ENCODE results near the gene LRP1.

LRP1 gene

DNA sequence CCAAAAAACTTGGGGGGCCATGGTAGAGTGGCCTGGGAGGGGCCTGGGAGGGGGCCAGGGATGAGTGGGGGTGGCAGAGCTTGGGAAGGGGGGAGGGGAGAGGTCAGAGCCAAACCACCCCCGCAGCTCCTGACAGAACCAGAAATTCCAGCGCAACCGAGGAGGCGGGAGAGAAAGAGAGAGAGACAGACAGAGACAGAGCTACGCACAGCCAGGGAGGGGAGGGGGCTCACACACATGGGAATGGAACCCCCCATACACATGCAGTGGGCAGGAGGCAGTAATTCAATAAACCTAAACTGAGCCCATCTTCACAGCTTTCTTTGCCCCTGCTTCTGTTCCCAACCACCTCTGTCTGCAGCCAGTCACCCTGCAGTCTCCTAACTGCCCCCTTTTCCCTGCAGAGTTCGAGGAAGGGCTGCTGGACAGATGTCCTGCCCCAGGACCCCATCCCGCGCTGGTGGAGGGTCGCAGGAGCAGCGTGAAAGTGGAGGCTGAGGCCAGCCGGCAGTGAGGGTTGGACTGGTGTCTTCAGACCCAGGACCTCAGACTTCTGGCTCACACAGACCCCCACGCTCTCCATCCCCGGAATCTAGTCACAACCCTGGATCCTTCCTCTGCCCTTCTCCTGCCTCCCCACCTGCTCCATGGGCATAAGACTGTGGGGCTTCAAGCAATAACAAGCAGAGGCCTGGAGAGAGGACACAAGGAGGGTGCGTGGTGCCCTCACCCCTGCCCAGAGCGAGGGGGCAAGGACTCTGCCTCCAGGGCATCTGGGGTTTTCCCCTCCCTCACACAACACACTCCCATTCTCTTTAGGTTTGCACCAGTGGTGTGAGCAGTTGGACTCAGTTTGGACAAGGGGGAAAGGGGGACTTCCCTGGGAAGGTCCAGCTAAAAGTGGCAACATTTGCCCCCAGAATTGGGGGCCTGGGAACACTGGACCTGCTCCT lies 33.8 kb upstream of the LRP1 start:
- DNase-seq, result no peak

DNA sequence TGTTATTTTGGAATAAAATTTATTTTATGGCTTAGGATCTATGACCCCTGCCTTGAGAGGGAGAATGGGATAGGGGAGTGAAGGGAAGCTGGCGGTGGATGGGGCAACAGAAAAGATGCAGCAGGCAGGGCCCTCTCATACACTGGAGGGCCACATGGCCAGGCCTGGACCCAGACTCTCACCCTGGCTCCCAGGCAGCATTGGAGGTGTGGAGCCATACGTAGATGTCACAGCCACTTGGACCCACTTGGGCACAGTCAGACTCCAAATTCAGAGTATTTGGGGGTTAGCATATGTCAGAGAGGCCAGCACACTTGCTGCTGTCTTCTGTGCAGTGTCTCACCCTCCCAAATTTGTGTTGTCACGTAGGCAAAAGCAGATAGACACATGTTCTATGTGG lies 32.8 kb upstream of the LRP1 start:
- DNase-seq, result no peak

DNA sequence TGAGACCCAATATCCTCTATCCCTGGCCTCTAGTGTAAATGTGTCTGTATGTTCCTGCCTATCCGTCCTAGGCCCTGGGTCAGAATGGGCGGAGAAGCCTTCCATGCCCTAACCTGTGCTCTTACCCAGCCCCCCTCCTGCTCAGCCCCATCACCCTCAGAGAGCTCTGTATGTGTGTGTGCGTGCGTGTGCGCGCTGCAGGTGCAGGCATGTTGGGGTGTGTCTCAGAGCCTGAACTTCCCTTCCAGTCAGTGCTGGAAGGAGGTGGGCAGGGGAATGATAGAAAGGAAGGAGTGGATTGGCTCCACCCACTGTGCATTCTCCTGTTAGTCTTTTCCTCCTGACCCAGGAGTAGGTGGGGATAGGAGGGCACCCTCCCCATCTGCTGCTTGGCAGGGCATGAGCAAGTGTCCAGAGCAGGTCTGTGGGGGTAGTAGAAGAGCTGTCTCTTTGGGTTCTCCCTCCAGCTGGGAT lies 32.1 kb upstream of the LRP1 start:
- peak in 1 of 2 donors; percentile 29 for DNase-seq

DNA sequence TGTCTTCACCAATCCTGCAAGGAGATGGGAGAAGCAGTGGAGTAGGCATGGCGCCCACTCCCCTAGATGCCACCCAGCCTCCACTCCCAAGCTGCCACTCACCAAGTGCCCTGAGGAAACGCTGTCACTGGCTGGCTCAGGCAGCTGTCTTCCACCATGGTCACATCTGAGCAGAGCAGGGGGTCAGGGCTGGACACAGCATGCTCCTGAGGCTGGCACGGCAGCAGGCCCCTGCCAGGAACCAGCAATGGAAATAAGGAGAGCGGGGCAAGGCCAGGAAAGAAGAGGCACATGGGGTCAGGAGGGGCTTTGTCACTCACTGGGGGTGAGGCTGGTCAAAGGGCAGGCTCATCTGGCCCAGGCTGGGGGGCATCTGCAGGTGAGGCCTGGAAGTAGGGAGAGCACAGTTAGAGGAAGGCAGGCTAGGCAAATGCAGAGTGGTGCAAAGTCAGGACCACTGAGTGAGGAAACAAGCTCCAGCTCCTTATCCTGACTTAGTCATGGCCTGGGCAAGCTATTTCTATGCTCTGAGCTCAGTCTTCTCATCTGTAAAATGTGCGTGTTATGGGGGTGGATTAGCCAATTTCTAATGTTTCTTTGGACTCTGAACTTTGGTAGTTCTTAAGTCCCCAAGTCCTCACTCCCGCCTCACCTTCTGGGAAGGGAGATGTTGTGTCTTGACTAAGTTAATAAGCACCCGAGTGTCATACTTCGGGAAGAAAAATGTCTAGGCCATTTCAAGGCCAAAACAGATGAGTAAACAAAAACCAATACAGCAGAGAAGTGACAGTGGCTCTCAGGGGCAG lies 31.3 kb upstream of the LRP1 start:
- DNase-seq, result peak in 1 of 2 donors; percentile 24

DNA sequence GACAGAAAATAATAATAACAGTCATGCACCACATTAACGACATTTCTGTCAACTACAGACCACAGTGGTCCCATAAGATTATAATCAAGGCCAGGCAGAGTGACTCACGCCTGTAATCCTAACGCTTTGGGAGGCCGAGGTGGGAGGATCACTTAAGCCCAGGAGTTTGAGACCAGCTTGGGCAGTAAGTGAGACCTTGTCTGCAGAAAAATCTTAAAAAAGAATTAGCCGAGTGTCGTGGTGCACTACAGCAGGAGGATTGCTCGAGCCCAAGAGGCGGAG lies 30.8 kb upstream of the LRP1 start:
- DNase-seq, result no peak

DNA sequence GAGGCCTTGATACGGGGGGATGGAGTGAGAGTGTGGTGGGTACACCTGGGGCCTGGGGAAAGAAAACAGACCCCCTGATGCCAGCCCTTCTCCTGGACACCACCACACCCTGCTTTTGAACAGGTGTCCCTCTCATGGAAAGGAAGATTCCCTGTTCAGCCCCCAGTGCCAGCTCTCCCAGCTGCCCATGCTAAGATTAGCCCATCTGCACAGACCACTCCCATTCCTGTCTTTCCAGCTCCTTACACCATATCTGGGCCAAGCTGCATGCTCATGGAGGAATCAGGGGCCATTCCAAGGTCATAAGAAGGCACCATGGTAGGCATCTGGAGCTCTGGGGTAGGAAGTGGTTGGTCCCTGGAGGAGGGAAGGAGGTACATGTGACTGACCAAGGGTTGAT lies 29.7 kb upstream of the LRP1 start:
- peak in 1 of 2 donors; percentile 19 for DNase-seq

DNA sequence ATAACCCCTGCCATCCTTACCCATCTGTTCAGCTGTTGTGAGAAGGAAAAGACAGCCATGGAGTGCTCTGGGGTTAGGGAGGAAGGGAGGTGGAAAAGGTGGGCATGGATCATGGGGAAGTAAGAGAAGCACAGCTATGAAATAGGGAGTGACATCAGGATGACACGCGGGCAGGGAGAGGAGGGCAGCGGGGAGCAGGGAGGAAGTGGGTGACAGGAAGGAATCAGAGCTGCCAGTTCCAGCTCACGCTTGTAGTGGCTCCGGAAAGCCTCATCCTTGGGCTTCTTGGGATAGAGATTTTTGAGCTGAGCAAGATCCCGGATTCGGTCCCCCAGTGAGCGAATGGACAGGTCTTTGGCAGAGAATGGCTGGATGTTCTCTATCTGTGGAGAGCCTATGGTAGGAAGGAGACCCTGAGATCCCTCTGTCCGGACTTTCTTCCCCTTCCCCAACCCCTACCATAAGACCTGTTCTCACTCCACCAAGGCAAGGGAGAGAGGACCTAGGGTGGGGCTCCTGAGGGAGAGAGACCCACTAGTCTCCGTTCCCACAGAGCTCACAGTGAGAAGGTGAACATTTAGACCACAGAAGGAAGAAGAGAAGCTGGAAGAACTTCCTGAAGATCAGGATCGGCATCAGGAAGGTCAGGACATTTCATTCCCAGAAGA lies 29.1 kb upstream of the LRP1 start:
- peak; percentile 66 to 70 for DNase-seq

DNA sequence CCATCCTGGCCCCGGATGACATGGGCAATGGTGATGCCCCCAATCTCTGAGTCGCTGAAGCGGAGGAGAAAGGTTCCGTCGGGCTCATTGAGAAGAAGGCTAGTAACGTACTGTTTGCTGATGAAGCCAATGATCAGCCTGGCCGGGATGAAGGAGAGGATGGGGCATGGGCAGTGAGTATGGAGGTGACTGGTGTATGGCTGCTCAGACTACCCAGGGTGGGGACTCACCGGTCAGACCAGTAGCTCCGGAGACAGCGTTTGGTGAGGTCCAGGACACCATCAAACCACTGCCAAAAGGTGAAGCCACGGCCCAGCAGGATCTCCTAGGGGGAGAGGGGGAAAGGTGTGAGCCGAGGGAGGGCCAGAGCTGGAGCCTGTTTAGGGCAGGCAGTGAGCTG lies 28.5 kb upstream of the LRP1 start:
- no peak for DNase-seq

DNA sequence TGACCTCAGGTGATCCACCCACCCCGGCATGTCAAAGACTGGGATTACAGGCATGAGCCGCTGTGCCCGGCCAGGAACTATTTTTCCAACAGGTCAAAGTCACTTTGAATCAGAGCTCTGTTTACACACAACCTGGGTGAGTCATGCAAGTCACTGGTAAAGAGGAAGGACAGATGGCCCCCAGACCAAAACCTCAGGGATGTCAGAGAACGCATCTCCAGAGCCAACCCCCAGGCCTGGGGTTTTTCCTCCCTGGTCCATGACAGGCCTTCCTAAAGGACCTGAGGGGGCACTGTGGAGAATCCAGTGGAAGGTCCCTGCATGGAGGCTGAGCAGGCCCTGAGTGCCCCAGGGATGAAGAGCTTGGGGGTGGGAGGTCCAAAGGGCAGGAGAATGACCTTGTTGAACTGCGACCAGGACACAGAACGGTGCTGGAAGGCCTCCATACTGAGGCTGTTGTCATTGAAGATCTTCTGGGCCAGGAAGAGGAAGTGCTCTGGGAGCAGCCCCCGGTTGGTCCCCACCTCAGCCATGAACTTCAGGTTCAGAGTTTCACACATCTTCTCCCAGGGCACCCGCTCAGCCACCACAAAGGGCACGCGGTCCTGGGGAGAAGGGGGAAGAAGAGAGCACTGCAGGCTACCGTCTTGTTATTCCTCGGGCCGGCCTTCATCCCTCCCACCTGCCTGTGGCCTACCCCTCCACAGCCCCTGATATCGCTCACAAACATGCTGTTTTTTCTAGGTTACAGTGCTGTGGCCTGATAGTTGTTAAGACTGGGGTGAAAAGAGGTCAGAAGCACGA lies 26.2 kb upstream of the LRP1 start:
- DNase-seq, result no peak

DNA sequence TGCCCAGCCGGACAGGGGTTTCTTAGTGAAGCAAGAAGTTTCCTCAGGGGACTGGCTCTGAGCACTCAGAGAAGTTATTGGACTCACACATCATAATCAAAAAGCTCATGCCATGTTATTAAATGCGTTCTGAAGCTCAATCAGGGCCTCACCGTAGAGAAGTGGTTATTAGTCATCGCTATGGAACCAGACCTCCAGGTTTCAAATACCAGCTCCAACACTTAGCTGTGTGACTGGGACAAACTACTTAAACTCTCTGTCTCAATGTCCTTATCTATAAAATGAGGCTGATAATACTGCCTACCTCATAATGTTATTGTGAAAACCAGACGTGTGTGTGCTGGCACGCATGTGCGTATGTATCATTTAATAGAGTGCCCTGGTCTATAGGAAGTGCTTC lies 24.4 kb upstream of the LRP1 start:
- DNase-seq, result no peak

DNA sequence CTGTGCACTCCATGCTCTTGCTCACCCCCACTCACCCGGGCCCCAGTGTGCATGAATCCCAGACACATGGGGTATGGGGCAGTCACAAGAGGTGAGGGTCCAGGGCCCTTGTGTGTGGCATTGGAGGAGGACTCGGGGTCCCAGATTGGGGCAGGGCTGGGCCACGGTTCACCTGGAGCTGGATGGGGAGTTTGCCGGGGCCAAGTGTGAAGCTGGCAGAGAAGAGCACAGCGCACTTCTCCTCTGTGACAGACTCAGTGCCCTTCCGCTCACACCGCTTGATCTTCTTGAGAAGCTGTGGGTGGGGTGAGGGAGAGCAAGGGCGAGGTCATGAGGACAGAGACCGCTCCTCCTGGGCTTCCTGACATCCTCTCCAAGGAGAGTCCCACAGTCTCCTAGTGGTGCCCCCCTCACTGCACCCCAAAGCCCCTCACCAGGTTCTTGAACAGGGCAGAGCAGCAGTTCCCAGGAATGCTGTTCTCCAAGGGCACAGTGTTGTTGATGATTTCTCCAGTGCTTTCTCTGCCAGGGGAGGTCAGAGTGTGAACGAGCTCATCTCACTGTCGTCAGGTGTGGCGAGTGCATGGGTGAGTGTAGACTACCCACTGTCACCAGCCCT lies 23.9 kb upstream of the LRP1 start:
- peak in 1 of 2 donors; percentile 35 for DNase-seq

DNA sequence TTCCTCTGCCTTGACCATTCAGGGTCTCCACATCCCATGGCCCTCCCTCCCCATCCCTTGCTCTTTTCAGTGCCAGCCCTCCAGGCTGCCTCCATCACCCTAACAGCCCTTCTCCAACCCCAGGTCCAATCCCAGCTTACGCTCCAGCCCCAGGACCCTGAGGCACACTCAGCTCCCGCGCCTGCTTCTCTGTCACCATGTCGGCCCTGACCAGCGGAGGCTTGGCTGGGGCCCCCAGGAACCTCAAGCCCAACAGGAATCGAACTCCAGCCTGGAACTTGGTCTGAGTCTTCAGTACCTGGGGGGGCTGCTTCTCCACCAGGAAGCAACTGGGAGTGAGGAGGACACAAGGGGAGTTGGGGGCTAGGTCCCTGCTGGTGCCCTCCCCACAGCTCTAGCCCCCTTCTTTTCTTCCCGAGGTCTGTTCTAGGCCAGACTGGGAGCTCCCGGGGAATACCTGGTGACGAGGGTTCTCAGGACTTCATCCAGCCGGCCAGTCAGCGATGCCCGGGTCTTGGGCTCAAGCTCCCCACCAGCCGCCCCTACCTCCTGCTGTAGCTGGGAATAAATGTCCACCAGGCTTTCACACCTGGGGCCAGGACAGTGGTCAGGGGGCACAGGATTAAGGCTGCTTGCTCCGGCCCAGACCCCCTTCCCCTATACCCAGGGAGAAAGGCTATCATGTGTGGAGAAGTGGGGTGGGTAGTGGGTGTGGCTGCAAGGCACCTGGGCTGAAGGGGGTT lies 23.1 kb upstream of the LRP1 start:
- no peak for DNase-seq

DNA sequence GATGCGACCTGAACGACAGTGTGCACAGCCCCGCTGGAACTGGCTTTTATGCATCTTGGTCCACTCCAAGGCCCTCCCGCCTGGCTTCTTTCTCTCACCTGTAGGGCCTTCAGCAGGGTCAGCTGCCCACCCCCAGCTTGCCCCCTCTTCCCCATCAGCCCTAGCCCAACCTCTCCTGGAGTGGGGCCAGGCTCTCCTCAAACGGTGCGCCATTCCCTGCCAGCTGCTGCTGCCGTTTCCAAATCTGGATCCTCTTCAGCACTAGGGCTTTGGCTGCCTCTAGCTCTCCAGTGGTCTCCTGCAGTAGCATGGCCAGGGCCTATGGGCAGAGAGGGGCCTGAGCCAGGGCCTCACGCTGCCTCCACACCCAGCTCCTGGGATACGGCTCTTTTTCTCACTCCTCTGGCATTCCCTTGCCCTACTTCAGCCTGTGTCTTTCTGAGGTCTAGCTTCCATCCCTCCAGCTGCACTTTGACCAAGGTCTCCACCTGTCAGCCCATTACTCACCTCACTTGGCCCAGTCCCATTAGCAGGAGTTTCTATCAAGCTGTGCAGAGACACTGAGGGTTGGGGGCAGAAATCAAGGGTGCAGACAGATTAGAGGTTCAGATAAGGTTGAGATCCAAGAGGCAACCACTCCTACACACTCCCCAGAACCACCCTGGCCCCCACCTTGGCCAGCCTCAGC lies 22.1 kb upstream of the LRP1 start:
- DNase-seq, result no peak

DNA sequence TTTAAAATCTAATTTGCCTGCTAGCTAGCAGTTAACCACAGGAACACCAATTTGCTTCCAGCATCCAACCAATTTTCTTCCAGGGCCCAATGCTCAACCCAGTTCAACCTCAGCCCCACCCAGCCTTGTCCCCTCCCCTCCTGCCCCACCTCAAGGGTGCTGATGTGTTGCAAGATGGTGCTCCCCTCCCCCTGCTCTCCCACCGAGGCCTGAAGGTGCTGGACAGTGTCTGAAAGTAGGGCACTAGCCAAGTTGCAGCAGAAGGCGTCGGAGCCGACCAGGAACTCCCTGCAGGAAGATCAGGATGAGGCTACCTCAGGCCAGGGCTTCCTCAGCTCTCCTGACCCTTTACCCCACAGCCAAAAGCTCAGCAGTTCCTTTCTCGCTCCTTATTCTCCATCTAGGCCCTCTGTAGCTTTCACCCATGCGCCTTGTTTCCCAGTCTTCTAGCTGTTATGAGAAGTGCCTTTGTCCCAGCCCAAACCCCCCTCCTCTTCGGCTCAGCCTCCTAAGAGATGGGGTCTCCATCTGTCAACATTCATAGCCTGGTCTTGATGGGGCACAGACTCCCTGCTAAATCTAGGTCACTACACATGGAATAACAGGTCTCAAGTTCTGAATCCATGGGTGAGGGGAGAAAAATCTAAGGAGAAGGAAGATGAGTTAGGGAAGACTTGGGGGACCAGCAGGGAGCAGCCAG lies 20.7 kb upstream of the LRP1 start:
- DNase-seq, result no peak

DNA sequence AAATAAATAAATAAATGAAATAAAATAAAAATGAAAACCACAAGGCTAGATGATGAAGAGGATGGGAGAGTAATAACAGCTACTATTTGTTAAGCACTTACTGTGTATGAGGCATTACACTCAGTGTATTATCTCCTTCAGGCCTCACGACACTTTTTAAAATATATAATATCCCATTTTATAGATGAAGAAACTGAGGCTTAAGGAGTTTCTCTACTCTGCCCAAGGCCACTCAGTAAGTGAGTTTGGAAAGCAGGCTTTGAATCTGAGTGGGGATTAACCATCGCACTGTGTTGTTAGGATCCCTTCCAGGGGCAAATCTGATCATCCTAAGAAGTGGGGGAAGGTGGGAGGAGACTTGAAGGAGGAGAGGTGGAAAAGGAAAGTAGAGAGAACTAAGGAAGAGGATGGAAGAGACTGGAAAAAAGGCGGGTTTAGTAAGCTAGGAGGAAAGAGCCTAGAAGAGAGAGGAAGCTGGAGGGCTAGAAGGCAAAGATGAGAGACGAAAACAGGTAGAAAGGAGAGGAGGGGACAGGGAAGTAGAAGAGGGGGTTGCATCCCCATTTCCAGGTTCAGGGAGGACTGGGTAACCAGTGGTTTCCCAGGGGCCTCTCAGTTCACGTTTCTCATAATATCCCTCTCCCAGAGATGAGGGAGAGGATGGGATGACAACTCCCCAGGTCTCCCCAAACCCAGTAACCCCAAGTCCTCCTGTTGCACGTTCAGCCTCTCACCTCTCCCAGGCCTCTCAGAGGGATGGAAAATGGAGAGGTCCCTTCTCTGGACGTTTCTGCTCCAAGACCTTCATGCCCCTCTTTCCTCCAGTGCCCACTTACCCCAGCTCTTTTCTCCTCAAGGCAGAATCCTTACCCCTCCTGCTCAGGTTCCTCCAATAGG lies 18.8 kb upstream of the LRP1 start:
- no peak for DNase-seq

DNA sequence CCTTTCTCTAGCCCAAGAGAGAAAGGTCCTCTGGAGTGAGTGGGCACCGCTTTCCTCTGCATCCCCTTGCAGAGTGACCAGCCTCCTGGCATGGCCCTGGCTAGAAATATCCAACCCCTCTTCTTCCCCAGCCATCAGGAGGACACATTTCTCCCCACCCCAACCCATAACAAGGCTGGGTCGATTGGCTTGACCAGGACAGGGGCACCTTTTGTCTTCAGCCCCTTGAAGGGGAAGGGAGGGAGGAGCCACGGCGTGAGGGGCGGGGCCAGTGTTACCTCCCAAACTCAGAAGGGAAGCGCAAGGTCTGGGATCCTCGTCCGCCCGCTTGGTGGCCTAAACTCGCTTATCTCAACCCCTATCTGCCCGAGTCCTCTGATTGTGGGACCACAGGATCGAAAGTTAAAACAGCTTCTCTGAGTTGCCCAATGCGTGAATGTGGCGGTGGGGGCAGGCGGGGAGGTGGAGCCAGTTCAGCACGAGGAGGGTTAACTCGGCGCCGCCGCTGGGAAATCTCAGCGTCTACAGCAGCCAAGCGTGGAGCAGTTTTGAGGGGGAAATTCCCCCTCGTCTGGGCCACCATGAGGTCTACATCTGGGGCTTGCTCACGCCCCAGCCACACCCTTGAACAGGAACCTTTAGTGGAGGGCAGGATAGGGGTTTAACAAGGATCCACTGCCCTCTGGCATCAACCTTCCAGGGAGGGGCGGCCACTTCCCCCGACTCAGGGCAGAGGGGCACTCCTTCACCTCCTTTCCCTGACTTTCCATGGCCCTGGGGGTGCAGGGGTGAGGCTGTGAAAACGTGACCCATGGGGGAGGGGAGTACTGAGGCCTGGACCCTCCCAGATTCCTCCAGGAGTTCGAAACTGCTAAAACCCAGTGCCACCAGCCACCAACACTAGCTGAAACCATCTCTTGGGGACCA lies 17.9 kb upstream of the LRP1 start:
- DNase-seq, result peak; percentile 35 to 63

DNA sequence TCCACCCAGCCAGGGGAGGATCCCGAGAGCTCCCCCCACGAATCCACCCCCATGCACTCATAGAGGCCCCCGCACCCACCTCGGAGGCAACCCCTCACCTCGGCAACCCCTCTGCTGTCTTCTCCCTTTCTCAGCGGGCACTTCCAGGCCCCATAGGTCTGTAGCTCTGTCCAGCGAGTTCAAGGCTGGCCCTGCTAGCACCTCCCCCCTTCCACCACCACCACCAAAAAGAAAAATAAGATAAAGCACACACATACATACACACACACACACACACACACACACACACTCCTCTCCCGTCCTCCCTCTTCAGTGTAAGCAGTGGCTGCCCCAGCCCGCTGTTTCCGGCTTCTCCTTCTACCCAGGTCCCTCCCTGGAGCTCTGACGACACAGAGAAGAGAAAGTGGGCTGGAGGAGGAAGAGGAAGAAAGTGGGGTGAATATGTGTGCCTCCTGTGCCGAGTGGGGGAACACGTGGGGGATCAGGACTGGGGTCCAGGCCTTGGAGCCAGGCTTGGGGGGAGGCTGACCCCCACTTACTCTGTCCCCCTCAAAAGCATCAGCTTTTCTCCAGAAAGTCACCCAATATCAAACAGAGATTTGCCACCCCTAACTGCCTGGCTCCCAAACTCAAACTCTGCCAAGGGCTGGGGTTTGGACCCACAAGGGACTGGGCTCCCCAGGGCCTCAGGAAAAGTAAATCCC lies 17.1 kb upstream of the LRP1 start, which contains the start of gene STAT6:
STAT6 (minus strand) TSS at position 332 of the 704 bp plus-strand sequence. CDS start 3,084 bp downstream, outside the sequence.
- peak; percentile 90 to 92 for DNase-seq
